NCI-H748 treated with DMSO at 0.1 percent for 48 hours (cell line): ENCODE measurements around the gene ZMYM4.
"Not testable (repeated sequence)": the region's sequence is repeated elsewhere in the genome, so short reads cannot be mapped to it uniquely, and the experiment has no call there.

Experiments used
- DNase-seq: peaks from one replicate; lab custom pipeline; 2025; lab: John Stamatoyannopoulos, UW

The ZMYM4 gene

DNA sequence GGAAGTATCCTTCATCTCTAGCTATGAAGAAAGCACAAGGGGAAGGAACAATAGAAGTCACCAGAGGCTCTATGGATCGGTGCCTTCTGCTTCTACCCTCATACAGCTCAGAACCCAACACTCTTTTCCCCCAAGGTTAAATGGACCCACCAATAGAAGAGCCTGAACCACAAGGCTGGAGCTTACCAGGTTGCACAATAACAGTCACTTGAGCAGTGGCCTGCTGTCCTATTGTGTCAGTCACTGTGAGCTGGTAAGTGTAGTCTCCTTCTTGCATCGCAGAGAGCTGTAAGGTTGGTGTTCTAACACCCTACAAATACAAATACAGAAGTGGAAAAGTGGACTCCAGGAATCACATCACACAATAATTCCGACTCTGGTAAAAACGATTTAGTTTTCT is 185.7 kb downstream of the ZMYM4 start:
- DNase-seq, result no peak

GRCh38 chr1:35454616-35455015 is 186.1 kb downstream of the ZMYM4 start:
- no peak for DNase-seq

DNA sequence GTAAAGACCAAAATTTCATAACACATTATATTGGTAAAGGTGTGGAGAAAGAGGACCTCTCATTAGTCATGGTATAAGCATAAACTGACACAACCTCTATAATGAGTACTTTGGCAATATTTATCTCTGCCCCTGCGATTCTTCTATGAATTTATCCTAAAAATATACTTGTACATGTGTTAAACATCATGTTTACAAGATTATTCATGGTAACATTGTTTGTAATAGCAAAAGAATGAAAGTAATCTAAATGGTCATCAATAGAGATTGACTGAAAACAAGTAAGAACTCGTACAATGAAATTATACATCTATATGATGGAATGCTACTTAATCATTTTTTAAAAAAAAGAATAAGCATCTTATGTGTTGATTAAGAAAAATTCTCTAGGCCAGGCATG is 192.3 kb downstream of the ZMYM4 start:
- no peak for DNase-seq

GRCh38 chr1:35461966-35462651 is 193.6 kb downstream of the ZMYM4 start:
- DNase-seq, result no peak

DNA sequence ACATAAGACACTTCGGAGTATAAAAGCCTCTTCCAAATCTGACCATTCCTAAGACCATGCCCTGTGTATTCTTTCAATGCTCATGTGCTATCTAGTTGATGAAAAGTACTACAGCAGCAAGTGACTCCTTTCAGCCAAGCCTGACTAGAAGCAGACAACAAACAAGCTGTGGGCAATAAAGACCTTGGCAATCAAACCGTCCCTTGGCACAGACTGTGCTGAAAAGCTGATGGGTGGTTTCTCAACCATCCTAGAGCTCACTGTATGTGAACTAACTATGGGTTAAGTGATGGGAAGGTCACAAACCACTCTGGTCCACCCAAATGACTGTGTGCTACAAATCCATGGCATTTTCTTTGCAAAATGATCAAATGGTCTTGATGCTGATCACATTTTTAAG is 194.7 kb downstream of the ZMYM4 start:
- no peak for DNase-seq

GRCh38 chr1:35463749-35464148 is 195.2 kb downstream of the ZMYM4 start:
- DNase-seq, result not testable (repeated sequence)

GRCh38 chr1:35466120-35466519 is 197.6 kb downstream of the ZMYM4 start:
- no peak for DNase-seq

GRCh38 chr1:35470977-35471613 is 202.6 kb downstream of the ZMYM4 start:
- DNase-seq, result no peak
